H1 (cell line): ENCODE measurements around the gene TMED3. TPM values are rescaled to one million over a fixed set of nuclear protein-coding genes. Genes with fewer than 3 reads are reported as not detected.
A peak's percentile ranks its signal among the peaks of the same experiment; 100 is the strongest.

ENCODE experiments used
- CTCF ChIA-PET: fragments of 300-600 bp; sonication (Branson Sonifier 250); formaldehyde crosslinking; loops from one replicate; lab custom pipeline; 2021; ENCODE audit not compliant: partially characterized antibody; lab: Charles Lee
- POLR2A ChIA-PET: fragments of 300-600 bp; sonication (Branson Sonifier 250); formaldehyde crosslinking; loops from one replicate; lab custom pipeline; 2021; ENCODE audit warnings: inconsistent platforms; ENCODE audit not compliant: partially characterized antibody; lab: Charles Lee
- DNase-seq, 2 experiments: peaks; one replicate each; pipeline versions ENCODE4 v3.0.0 to v3.0.0-alpha.2; 2010 to 2022; ENCODE audit warnings: low spot score in 2 of 2, low read depth in 1 of 2, mixed read lengths in 1 of 2
- FAIRE-seq: peaks from 2 replicates; lab custom pipeline; 2011; peaks lifted over from hg19 to GRCh38; lab: Jason Lieb, UNC
- H2AFZ ChIP-seq: 2 replicates; pipeline ENCODE4 v1.8.1; 2012; ENCODE audit warnings: low read length, inconsistent platforms
- H2AK5ac ChIP-seq: 2 replicates; pipeline ENCODE4 v1.6.1; 2013; ENCODE audit warnings: low read depth, low read length
- H2BK120ac ChIP-seq: replicated peaks from 2 replicates; pipeline ENCODE3; 2013; ENCODE audit warnings: low read depth, low read length, inconsistent platforms
- H2BK12ac ChIP-seq: 2 replicates; pipeline ENCODE4 v1.6.1; 2013; ENCODE audit warnings: low read depth, low read length
- H2BK15ac ChIP-seq: 2 replicates; pipeline ENCODE4 v1.6.1; 2013; ENCODE audit warnings: low read length
- H2BK20ac ChIP-seq: 2 replicates; pipeline ENCODE4 v1.6.1; 2013; ENCODE audit warnings: low read length
- H2BK5ac ChIP-seq: 2 replicates; pipeline ENCODE4 v1.6.1; 2013; ENCODE audit warnings: low read depth, low read length
- H3K14ac ChIP-seq: 2 replicates; pipeline ENCODE4 v1.6.1; 2013; ENCODE audit warnings: inconsistent platforms; ENCODE audit not compliant: insufficient read length
- H3K18ac ChIP-seq: 2 replicates; pipeline ENCODE4 v1.6.1; 2013; ENCODE audit warnings: low read length; ENCODE audit errors: extremely low read depth
- H3K23ac ChIP-seq: 2 replicates; pipeline ENCODE4 v1.6.1; 2013; ENCODE audit warnings: inconsistent platforms; ENCODE audit not compliant: insufficient read length
- H3K23me2 ChIP-seq: 2 replicates; pipeline ENCODE4 v1.6.1; 2013; ENCODE audit warnings: low read depth, low read length
- H3K27ac ChIP-seq: 2 replicates; pipeline ENCODE4 v1.6.1; 2011; ENCODE audit warnings: low read depth, low read length, inconsistent platforms
- H3K27me3 ChIP-seq, 4 experiments: replicated peaks in 1 of 4; 1 replicate in 1 of 4; 2 replicates in 3 of 4; pipeline versions ENCODE4 v1.6.1 to v1.8.1; 2011 to 2013; ENCODE audit warnings: low read length in 3 of 4, mild to moderate bottlenecking in 3 of 4, inconsistent platforms in 2 of 4, mixed read lengths in 2 of 4, moderate library complexity in 1 of 4; ENCODE audit not compliant: control insufficient read depth in 3 of 4, insufficient read depth in 3 of 4; ENCODE audit errors: extremely low read depth in 1 of 4
- H3K36me3 ChIP-seq, 4 experiments: 2 replicates each; pipeline versions ENCODE4 v1.6.1 to v1.8.1; 2011 to 2013; ENCODE audit warnings: mild to moderate bottlenecking in 4 of 4, low read length in 3 of 4, moderate library complexity in 2 of 4, control low read depth in 1 of 4, inconsistent platforms in 1 of 4; ENCODE audit not compliant: insufficient read depth in 4 of 4, control insufficient read depth in 2 of 4
- H3K4ac ChIP-seq: replicated peaks from 2 replicates; pipeline ENCODE3; 2013; ENCODE audit warnings: low read length, low read depth, mixed read lengths, inconsistent platforms; ENCODE audit not compliant: insufficient read length
- H3K4me1 ChIP-seq, 4 experiments: replicated peaks in 1 of 4; 1 replicate in 1 of 4; 2 replicates in 3 of 4; pipeline versions ENCODE4 v1.6.1 to v1.8.1; 2011 to 2013; ENCODE audit warnings: low read length in 3 of 4, inconsistent platforms in 2 of 4, mixed read lengths in 1 of 4; ENCODE audit not compliant: insufficient read depth in 4 of 4, control insufficient read depth in 3 of 4
- H3K4me2 ChIP-seq, 2 experiments: 2 replicates each; pipeline versions ENCODE4 v1.6.1 to v1.8.1; 2011 to 2013; ENCODE audit warnings: low read depth in 2 of 2, low read length in 2 of 2, control low read depth in 1 of 2, inconsistent platforms in 1 of 2, mild to moderate bottlenecking in 1 of 2; ENCODE audit not compliant: insufficient read depth in 1 of 2
- H3K4me3 ChIP-seq, 4 experiments: fragments of 200-600, 300-600 bp in 1 of 4; sonication (generic), shearing (Covaris generic), sonication (Bioruptor Twin) in 1 of 4; 2 replicates each; pipeline versions ENCODE4 v1.5.1 to v1.8.1; 2011 to 2016; ENCODE audit warnings: low read length in 4 of 4, low read depth in 3 of 4, control low read depth in 2 of 4, inconsistent platforms in 2 of 4, mild to moderate bottlenecking in 2 of 4, mixed read lengths in 1 of 4, moderate library complexity in 1 of 4; ENCODE audit not compliant: insufficient read depth in 2 of 4; ENCODE audit errors: extremely low read depth in 1 of 4
- H3K56ac ChIP-seq: replicated peaks from 2 replicates; pipeline ENCODE3; 2013; ENCODE audit warnings: low read depth, mild to moderate bottlenecking, mixed read lengths, low read length, inconsistent platforms; ENCODE audit not compliant: insufficient read length
- H3K79me1 ChIP-seq: 2 replicates; pipeline ENCODE4 v1.6.1; 2013; ENCODE audit warnings: low read depth, low read length, control low read depth
- H3K79me2 ChIP-seq, 2 experiments: 2 replicates each; pipeline versions ENCODE4 v1.6.1 to v1.8.1; 2012 to 2013; ENCODE audit warnings: low read length in 2 of 2, mild to moderate bottlenecking in 2 of 2, inconsistent platforms in 1 of 2; ENCODE audit not compliant: insufficient read depth in 2 of 2, control insufficient read depth in 1 of 2
- H3K9ac ChIP-seq, 4 experiments: replicated peaks in 1 of 4; 1 replicate in 1 of 4; 2 replicates in 3 of 4; pipeline versions ENCODE4 v1.6.1 to v1.8.1; 2011 to 2013; ENCODE audit warnings: low read depth in 3 of 4, low read length in 3 of 4, control low read depth in 2 of 4, mild to moderate bottlenecking in 2 of 4, moderate library complexity in 2 of 4, inconsistent platforms in 1 of 4; ENCODE audit errors: extremely low read depth in 1 of 4
- H3K9me3 ChIP-seq, 2 experiments: 2 replicates each; pipeline versions ENCODE4 v1.6.1 to v1.8.1; 2012 to 2013; ENCODE audit warnings: mild to moderate bottlenecking in 2 of 2, moderate library complexity in 2 of 2, control low read depth in 1 of 2, inconsistent platforms in 1 of 2, low read depth in 1 of 2, low read length in 1 of 2, mixed read lengths in 1 of 2; ENCODE audit not compliant: insufficient read depth in 2 of 2
- H4K20me1 ChIP-seq, 2 experiments: replicated peaks in 1 of 2; 2 replicates each; pipeline versions ENCODE3 to v1.8.1; 2011 to 2013; ENCODE audit warnings: inconsistent platforms in 2 of 2, low read length in 2 of 2, mild to moderate bottlenecking in 1 of 2; ENCODE audit not compliant: insufficient read depth in 2 of 2, control insufficient read depth in 1 of 2
- H4K5ac ChIP-seq: 2 replicates; pipeline ENCODE4 v1.6.1; 2013; ENCODE audit warnings: low read length, low read depth, mixed read lengths, inconsistent platforms; ENCODE audit not compliant: insufficient read length
- H4K8ac ChIP-seq: 2 replicates; pipeline ENCODE4 v1.8.0; 2013; ENCODE audit warnings: mild to moderate bottlenecking, moderate library complexity, low read length, inconsistent platforms; ENCODE audit not compliant: insufficient read depth; ENCODE audit errors: extremely low read depth
- H4K91ac ChIP-seq: replicated peaks from 2 replicates; pipeline ENCODE3; 2013; ENCODE audit warnings: low read length, mixed read lengths, inconsistent platforms; ENCODE audit not compliant: insufficient read length
- ATF2 ChIP-seq: IDR thresholded peaks from 2 replicates; pipeline ENCODE4 v1.6.1; 2012; ENCODE audit warnings: low read length, inconsistent platforms
- NRF1 ChIP-seq: IDR thresholded peaks from 2 replicates; pipeline ENCODE4 v1.6.1; 2011; ENCODE audit warnings: mild to moderate bottlenecking, low read depth, low read length, improper control_type of control experiment
- PHF8 ChIP-seq: fragments of 200-600 bp; sonication (generic); conservative IDR thresholded peaks from 2 replicates; pipeline ENCODE4 v1.7.1; 2012; ENCODE audit warnings: low read depth, mild to moderate bottlenecking, inconsistent platforms, low read length, moderate library complexity
- SRF ChIP-seq: IDR thresholded peaks from 2 replicates; pipeline ENCODE4 v1.6.1; 2011; ENCODE audit warnings: mild to moderate bottlenecking, low read depth, low read length, moderate library complexity
- WGBS, 2 experiments: shearing (Covaris generic) in 1 of 2; methylation state at CpG; one replicate each; pipeline versions ENCODE4 v1.1.6 to v1.1.7; 2013 to 2015; ENCODE audit warnings: low lambda C conversion rate in 2 of 2, mixed read lengths in 2 of 2, inconsistent platforms in 1 of 2, low coverage in 1 of 2, missing lambda C conversion rate in 1 of 2; ENCODE audit not compliant: insufficient replicate concordance in 2 of 2, insufficient coverage in 1 of 2, insufficient read length in 1 of 2; ENCODE audit errors: extremely low coverage in 1 of 2, missing lambda C conversion rate in 1 of 2; 5-methylcytosine and 5-hydroxymethylcytosine counted together
- long read RNA-seq, 2 experiments: library from RNA in 1 of 2; library from capped mRNA in 1 of 2; stranded (forward); transcript quantifications; one replicate each; pipeline ENCODE4 v2.0.0, GENCODE V29; 2021; ENCODE audit warnings: inconsistent platforms in 1 of 2
- polyA minus RNA-seq, 3 experiments: library from RNA; depleted of rRNA, polyadenylated mRNA; stranded (reverse); fragments of >200 nt; gene quantifications; 1 replicate in 2 of 3; 2 replicates in 1 of 3; pipeline ENCODE4 v1.2.3, GENCODE V29; 2011
- polyA plus RNA-seq, 7 experiments: library from polyadenylated mRNA; depleted of rRNA in 3 of 7; stranded (reverse) in 5 of 7; unstranded in 2 of 7; fragments of >200 nt in 5 of 7; fragments of 200-250 nt in 2 of 7; gene quantifications; 1 replicate in 5 of 7; 2 replicates in 1 of 7; 4 replicates in 1 of 7; pipeline versions ENCODE4 v1.2.1 to v1.2.3, GENCODE V29; 2011 to 2013; ENCODE audit warnings: missing spikeins in 2 of 7, mixed read lengths in 2 of 7
- total RNA-seq: library from RNA; stranded (reverse); fragmentation: NEBNext Ultra II Directional; extraction: Animal tissue kit (Norgen Biotek cat#: 25700); gene quantifications from 2 replicates; pipeline ENCODE4 v1.2.1, GENCODE V29; 2021

Gene TMED3
- total RNA-seq (50.2 and 51.6 TPM in 2 replicates), polyA plus RNA-seq (2011; rRNA removed) (109 and 110 TPM in 2 replicates), polyA minus RNA-seq (2011; rRNA and poly(A)+ RNA removed) (60.0 and 63.1 TPM in 2 replicates)
- 97.1 TPM for polyA plus RNA-seq (2011; cell fraction: cytosol; rRNA removed)
- polyA plus RNA-seq (2011; cell fraction: nucleus; rRNA removed), result 67.0 TPM
- polyA plus RNA-seq (2012, experiment 1 of 2), result 51.8 to 68.7 TPM (median 63.2 TPM) in 4 replicates
- 99.1 TPM for polyA plus RNA-seq (2012, experiment 2 of 2)
- 46.2 TPM for polyA plus RNA-seq (2013, experiment 1 of 2)
- polyA plus RNA-seq (2013, experiment 2 of 2), result 55.9 TPM
- polyA minus RNA-seq (2011; cell fraction: cytosol; rRNA and poly(A)+ RNA removed), result 33.5 TPM
- polyA minus RNA-seq (2011; cell fraction: nucleus; rRNA and poly(A)+ RNA removed), result 38.9 TPM
- long read RNA-seq, experiment 1, transcript TMED3-201 (3 exons, 1,475 nt), result major isoform, 58 of 77 reads
- long read RNA-seq, experiment 1, partial matches to known transcripts, result 16 of 77 reads
- long read RNA-seq, experiment 1, other reads (novel, unspliced or antisense), result 2 of 77 reads
- long read RNA-seq, experiment 2, transcript TMED3-201 (3 exons, 1,475 nt), result major isoform, 21 of 24 reads
- long read RNA-seq, experiment 2, partial matches to known transcripts, result 2 of 24 reads
- long read RNA-seq, experiment 2, other reads (novel, unspliced or antisense), result 0 of 24 reads

- H2AFZ ChIP-seq, result peak within 1 kb of the TSS; percentile 98
- no peak within 1 kb of the TSS for H3K23ac ChIP-seq
- H3K79me2 ChIP-seq, result peaks cover 0 to 18% of the 10 kb centered on the region in 2 experiments; a peak in 2 of 4 replicates
- no peak within 1 kb of the TSS for H2BK120ac ChIP-seq
- DNase-seq (peak; percentile 47 to 86), FAIRE-seq (no peak)
- peak within 1 kb of the TSS; percentile 59 to 72 (median 64) for H3K9ac ChIP-seq
- H4K91ac ChIP-seq, result peak within 1 kb of the TSS; percentile 76
- no peak within 1 kb of the TSS for H2BK15ac ChIP-seq
- H2BK20ac ChIP-seq, result no peak within 1 kb of the TSS
- POLR2A ChIA-PET, result interaction anchor here (1.5 kb wide), 1 partner anchor 106 kb away, joined by 5 read pairs; no protein-coding TSS in a partner anchor
- peak within 1 kb of the TSS; percentile 81; the same call in 1 of the 2 replicates for H3K18ac ChIP-seq
- peak within 1 kb of the TSS; percentile 89 for H4K5ac ChIP-seq
- H2AK5ac ChIP-seq, result peak within 1 kb of the TSS; percentile 16; the same call in 1 of the 2 replicates
- H4K8ac ChIP-seq, result peak within 1 kb of the TSS; percentile 68; the same call in 1 of the 2 replicates
- H3K79me1 ChIP-seq, result peaks cover 3% of the 10 kb centered on the region; the same call in 1 of the 2 replicates
- peak within 1 kb of the TSS; percentile 49; the same call in 1 of the 2 replicates for H2BK5ac ChIP-seq
- peak within 1 kb of the TSS; percentile 43 for H3K56ac ChIP-seq
- no peak within 1 kb of the TSS for H3K4ac ChIP-seq
- peaks cover 0 to 11% (median 5%) of the 10 kb centered on the region in 4 experiments; a peak in 4 of 7 replicates for H3K4me1 ChIP-seq
- H3K9me3 ChIP-seq, result no peaks in the 10 kb centered on the region
- no peak within 1 kb of the TSS for H3K27ac ChIP-seq
- peaks cover 16 to 28% (median 25%) of the 10 kb centered on the region in 4 experiments for H3K36me3 ChIP-seq
- H3K14ac ChIP-seq, result no peak within 1 kb of the TSS
- WGBS, 2 experiments, result 5% methylated on average over 55 of the region's 76 CpGs; no CpG with 5 or more reads in 1 of the 2 experiments
- CTCF ChIA-PET, result interaction anchor here (0.6 to 2.6 kb wide), 7 partner anchors 11 to 1145 kb away, joined by 3 to 8 read pairs (median 4); no protein-coding TSS in a partner anchor
- H3K4me3 ChIP-seq, result peak within 1 kb of the TSS; percentile 74 to 88 (median 80)
- H2BK12ac ChIP-seq, result no peak within 1 kb of the TSS
- H3K4me2 ChIP-seq, result peak within 1 kb of the TSS; percentile 77 to 84
- peaks cover 0 to 2% of the 10 kb centered on the region in 2 experiments for H4K20me1 ChIP-seq
- H3K23me2 ChIP-seq, result peaks cover 14% of the 10 kb centered on the region; the same call in 1 of the 2 replicates
- peaks cover 0 to 7% (median 2%) of the 10 kb centered on the region in 4 experiments; a peak in 3 of 7 replicates for H3K27me3 ChIP-seq
- TF ChIP-seq ATF2, result no peak
- TF ChIP-seq PHF8, result peak; percentile 69
- peak; percentile 68 for TF ChIP-seq NRF1
- TF ChIP-seq SRF, result no peak
Observed at GRCh38 chr15:79310985-79311900, at the start of gene TMED3. TMED3 (plus strand) TSS chr15:79311112; CDS start chr15:79311250, 138 bp downstream.
